Measurements from ENCODE around the gene JOSD2. TPM values are rescaled to one million over a fixed set of nuclear protein-coding genes. Genes with fewer than 3 reads are reported as not detected.

The JOSD2 gene, protein sequence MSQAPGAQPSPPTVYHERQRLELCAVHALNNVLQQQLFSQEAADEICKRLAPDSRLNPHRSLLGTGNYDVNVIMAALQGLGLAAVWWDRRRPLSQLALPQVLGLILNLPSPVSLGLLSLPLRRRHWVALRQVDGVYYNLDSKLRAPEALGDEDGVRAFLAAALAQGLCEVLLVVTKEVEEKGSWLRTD
- total RNA-seq (2021; ENCODE audit: unreplicated experiment) (40.9 TPM), Bru-seq, nascent RNA (percentile 47 among the genes with signal in this experiment), BruChase-seq, experiment 1, labeled RNA remaining after a 6-hour chase (percentile 49 among the genes with signal in this experiment), BruChase-seq, experiment 2, labeled RNA remaining after a 2-hour chase (percentile 54 among the genes with signal in this experiment)
- 24.9 and 25.7 TPM in 2 replicates for polyA plus RNA-seq (2012)
- long read RNA-seq, transcript JOSD2-204 (5 exons, 996 nt): major isoform, 9 of 23 reads
- long read RNA-seq, partial matches to known transcripts: 5 of 23 reads
- long read RNA-seq, other reads (novel, unspliced or antisense): 3 of 23 reads

DNA sequence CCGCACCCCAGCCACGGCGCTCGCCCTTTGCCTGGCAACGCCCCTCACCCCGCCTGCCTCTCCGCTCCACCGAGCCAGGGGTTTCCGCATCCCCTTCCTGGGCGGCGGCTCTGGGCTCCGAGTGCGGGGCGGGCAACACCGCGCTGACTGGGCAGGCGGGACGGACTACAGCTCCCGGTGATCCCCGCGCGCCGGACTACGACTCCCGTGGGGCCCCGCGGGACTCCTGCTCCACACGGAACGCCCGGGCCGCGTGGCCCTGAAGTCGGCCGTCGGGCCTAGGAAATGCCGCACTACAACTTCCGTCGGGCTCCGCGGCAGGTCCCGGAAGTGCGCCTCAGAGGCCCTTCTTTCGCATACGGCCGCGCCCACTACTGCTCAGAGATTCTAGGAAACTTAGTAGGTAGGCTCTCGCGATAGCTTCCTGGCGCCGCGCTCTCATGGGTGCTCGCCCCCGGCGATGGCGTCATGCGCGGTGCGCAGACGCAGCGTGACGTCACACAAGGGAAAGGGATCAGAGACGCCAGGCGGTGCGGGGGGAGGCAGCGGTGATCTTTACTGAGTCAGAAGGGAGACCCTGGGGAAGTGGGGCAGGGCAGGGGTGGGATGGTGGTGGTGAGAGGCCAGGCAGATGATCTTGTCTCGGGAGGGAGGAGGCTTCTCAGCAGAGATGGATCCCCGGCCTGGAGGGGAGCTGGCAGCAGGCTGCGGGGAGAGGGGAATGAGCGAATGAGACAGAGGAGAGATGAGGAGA is at the start of gene JOSD2:
Gene JOSD2, minus strand, starts transcription at position 123 of the 754 bp plus-strand sequence. CDS start 760 bp downstream, outside the sequence.
- H3K4me1 ChIP-seq (ENCODE audit: control insufficient read depth in 1 of 2, insufficient read depth in 2 of 2, low read length in 2 of 2): peaks cover 3 to 15% of the 10 kb centered on the region in 2 experiments; a peak in 3 of 4 replicates
- H3K79me2 ChIP-seq (ENCODE audit: insufficient read depth, low read length): peaks cover 8% of the 10 kb centered on the region; the same call in 1 of the 2 replicates
- peak; percentile 99 for DNase-seq (ENCODE audit: low read depth, low spot score)
- H3K36me3 ChIP-seq (ENCODE audit: control insufficient read depth in 1 of 2, insufficient read depth in 2 of 2, low read length in 2 of 2): no peaks in the 10 kb centered on the region
- peak within 1 kb of the TSS; percentile 91 for H3K4me2 ChIP-seq (ENCODE audit: low read length)
- ChIA-PET RAD21 (ENCODE audit: low non-redundant PET in 1 of 2, low total read pairs in 2 of 2, uncharacterized antibody in 2 of 2, unreplicated experiment in 2 of 2) (no interaction called here), POLR2A (no interaction called here), CTCF (interaction anchor here (0.9 to 1.7 kb wide), 5 partner anchors 26 to 154 kb away, joined by 3 to 11 read pairs (median 6); no protein-coding TSS in a partner anchor)
- no peak within 1 kb of the TSS for H2AFZ ChIP-seq (ENCODE audit: low read depth, low read length, poor library complexity, severe bottlenecking)
- no peaks in the 10 kb centered on the region for H3K9me2 ChIP-seq (ENCODE audit: insufficient read depth)
- H3K9me3 ChIP-seq (ENCODE audit: control insufficient read depth in 1 of 2, insufficient read depth in 1 of 2, low read depth in 1 of 2, low read length in 2 of 2): no peaks in the 10 kb centered on the region
- no peaks in the 10 kb centered on the region for H4K20me1 ChIP-seq (ENCODE audit: insufficient read depth)
- intact Hi-C loops (cut with micrococcal nuclease): loop anchor here (1.0 kb wide), 1 partner anchor 35 kb away; the partner anchor contains the start of genes EMC10 and GARIN5A
- ATAC-seq: peak; percentile 93
- BruUV-seq (replicated peaks): no TSS peak
- peak within 1 kb of the TSS; percentile 77 for H3K27ac ChIP-seq (ENCODE audit: low read depth, low read length)
- H3K4me3 ChIP-seq (replicated peaks in 1 of 2; ENCODE audit: low read depth in 1 of 2, low read length in 2 of 2): peak within 1 kb of the TSS; percentile 82 to 90
- H3K9ac ChIP-seq (ENCODE audit: low read length): peak within 1 kb of the TSS; percentile 90
- H3K27me3 ChIP-seq (ENCODE audit: insufficient read depth, low read length): no peaks in the 10 kb centered on the region
- no peak for TF ChIP-seq CEBPB (IDR thresholded peaks at IDR 0.05; ENCODE audit: low read depth)
- TF ChIP-seq EZH2 (IDR thresholded peaks at IDR 0.05): no peak
- no peak for TF ChIP-seq RAD21 (IDR thresholded peaks at IDR 0.05; ENCODE audit: low read depth)
- TF ChIP-seq SRF (IDR thresholded peaks at IDR 0.05; ENCODE audit: low read depth): peak; percentile 78
- peak; percentile 72 for TF ChIP-seq JUND (IDR thresholded peaks at IDR 0.05)
- TF ChIP-seq TCF7L2 (IDR thresholded peaks at IDR 0.05; ENCODE audit: borderline replicate concordance, extremely low read depth, insufficient read depth, insufficient read length): peak; percentile 70
- TF ChIP-seq SP1 (IDR thresholded peaks at IDR 0.05; ENCODE audit: low read depth): peak; percentile 89
- peak; percentile 61; the same call in 1 of the 2 replicates for TF ChIP-seq POLR2AphosphoS5 (IDR thresholded peaks at IDR 0.05; ENCODE audit: low read depth, low read length)
- peak; percentile 31 for TF ChIP-seq POLR2A (IDR thresholded peaks at IDR 0.05; ENCODE audit: borderline replicate concordance, extremely low read depth, insufficient read depth, insufficient read length)
- TF ChIP-seq, protein P1, sequence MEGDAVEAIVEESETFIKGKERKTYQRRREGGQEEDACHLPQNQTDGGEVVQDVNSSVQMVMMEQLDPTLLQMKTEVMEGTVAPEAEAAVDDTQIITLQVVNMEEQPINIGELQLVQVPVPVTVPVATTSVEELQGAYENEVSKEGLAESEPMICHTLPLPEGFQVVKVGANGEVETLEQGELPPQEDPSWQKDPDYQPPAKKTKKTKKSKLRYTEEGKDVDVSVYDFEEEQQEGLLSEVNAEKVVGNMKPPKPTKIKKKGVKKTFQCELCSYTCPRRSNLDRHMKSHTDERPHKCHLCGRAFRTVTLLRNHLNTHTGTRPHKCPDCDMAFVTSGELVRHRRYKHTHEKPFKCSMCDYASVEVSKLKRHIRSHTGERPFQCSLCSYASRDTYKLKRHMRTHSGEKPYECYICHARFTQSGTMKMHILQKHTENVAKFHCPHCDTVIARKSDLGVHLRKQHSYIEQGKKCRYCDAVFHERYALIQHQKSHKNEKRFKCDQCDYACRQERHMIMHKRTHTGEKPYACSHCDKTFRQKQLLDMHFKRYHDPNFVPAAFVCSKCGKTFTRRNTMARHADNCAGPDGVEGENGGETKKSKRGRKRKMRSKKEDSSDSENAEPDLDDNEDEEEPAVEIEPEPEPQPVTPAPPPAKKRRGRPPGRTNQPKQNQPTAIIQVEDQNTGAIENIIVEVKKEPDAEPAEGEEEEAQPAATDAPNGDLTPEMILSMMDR (IDR thresholded peaks at IDR 0.05 in 2 of 3, conservative IDR thresholded peaks at IDR 0.05 in 1 of 3; ENCODE audit: borderline replicate concordance in 1 of 3, insufficient read depth in 1 of 3, low read depth in 2 of 3, low read length in 2 of 3): no peak
- no peak for TF ChIP-seq FOSL1 (IDR thresholded peaks at IDR 0.05; ENCODE audit: low read depth)
- peak; percentile 55; the same call in 1 of the 2 replicates for TF ChIP-seq ZFX (IDR thresholded peaks at IDR 0.05)
- TF ChIP-seq, protein P2, sequence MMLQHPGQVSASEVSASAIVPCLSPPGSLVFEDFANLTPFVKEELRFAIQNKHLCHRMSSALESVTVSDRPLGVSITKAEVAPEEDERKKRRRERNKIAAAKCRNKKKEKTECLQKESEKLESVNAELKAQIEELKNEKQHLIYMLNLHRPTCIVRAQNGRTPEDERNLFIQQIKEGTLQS (IDR thresholded peaks at IDR 0.05): no peak
- TF ChIP-seq EGR1 (IDR thresholded peaks at IDR 0.05; ENCODE audit: low read depth): peak; percentile 80
- peak; percentile 94 for TF ChIP-seq CBX3 (IDR thresholded peaks at IDR 0.05; ENCODE audit: low read depth)
- peak; percentile 99 for TF ChIP-seq ELF1 (IDR thresholded peaks at IDR 0.05; ENCODE audit: borderline replicate concordance, low read depth)
- TF ChIP-seq ZNF274 (IDR thresholded peaks at IDR 0.05; ENCODE audit: low read depth, low read length): no peak
- TF ChIP-seq, protein P3, sequence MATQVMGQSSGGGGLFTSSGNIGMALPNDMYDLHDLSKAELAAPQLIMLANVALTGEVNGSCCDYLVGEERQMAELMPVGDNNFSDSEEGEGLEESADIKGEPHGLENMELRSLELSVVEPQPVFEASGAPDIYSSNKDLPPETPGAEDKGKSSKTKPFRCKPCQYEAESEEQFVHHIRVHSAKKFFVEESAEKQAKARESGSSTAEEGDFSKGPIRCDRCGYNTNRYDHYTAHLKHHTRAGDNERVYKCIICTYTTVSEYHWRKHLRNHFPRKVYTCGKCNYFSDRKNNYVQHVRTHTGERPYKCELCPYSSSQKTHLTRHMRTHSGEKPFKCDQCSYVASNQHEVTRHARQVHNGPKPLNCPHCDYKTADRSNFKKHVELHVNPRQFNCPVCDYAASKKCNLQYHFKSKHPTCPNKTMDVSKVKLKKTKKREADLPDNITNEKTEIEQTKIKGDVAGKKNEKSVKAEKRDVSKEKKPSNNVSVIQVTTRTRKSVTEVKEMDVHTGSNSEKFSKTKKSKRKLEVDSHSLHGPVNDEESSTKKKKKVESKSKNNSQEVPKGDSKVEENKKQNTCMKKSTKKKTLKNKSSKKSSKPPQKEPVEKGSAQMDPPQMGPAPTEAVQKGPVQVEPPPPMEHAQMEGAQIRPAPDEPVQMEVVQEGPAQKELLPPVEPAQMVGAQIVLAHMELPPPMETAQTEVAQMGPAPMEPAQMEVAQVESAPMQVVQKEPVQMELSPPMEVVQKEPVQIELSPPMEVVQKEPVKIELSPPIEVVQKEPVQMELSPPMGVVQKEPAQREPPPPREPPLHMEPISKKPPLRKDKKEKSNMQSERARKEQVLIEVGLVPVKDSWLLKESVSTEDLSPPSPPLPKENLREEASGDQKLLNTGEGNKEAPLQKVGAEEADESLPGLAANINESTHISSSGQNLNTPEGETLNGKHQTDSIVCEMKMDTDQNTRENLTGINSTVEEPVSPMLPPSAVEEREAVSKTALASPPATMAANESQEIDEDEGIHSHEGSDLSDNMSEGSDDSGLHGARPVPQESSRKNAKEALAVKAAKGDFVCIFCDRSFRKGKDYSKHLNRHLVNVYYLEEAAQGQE (IDR thresholded peaks at IDR 0.05; ENCODE audit: low read depth): no peak
- TF ChIP-seq EZH2phosphoT487 (IDR thresholded peaks at IDR 0.05; ENCODE audit: borderline replicate concordance): no peak
- TF ChIP-seq SIN3A (IDR thresholded peaks at IDR 0.05; ENCODE audit: low read depth): peak; percentile 87
- peak; percentile 58 for TF ChIP-seq YY1 (IDR thresholded peaks at IDR 0.05; ENCODE audit: extremely low read depth, insufficient replicate concordance, low read depth, low read length)

Measured in HCT116 (cell line).